ENCODE measurements around the gene ZNF346. TPM values are rescaled to one million over a fixed set of nuclear protein-coding genes. Genes with fewer than 3 reads are reported as not detected.

ZNF346 gene
- total and polyA plus RNA-seq, 2 experiments from 2014 or later, result 13.8 to 21.4 TPM

- H3K27ac ChIP-seq, result no peak overlapping the region
- no peaks in the 10 kb centered on the region for H3K9me2 ChIP-seq (replicated peaks; ENCODE audit: insufficient read depth)
- TF ChIP-seq EZH2phosphoT487 (IDR thresholded peaks at IDR 0.05; ENCODE audit: low read depth, severe bottlenecking, unreplicated experiment) (no peak), CTCF (IDR thresholded peaks at IDR 0.05; ENCODE audit: poor library complexity) (no peak), EZH2 (IDR thresholded peaks at IDR 0.05; ENCODE audit: borderline replicate concordance) (no peak)
- H4K20me1 ChIP-seq (ENCODE audit: insufficient read depth, poor library complexity, severe bottlenecking), result no peaks in the 10 kb centered on the region
- H3K4me1 ChIP-seq (ENCODE audit: insufficient read depth), result no peaks in the 10 kb centered on the region
- H3K79me2 ChIP-seq, result no peaks in the 10 kb centered on the region
- 92% methylated on average over 15 of the region's 15 CpGs for WGBS (ENCODE audit: low lambda C conversion rate, missing lambda C conversion rate)
- no peaks in the 10 kb centered on the region for H3K9me3 ChIP-seq (ENCODE audit: low read depth)
- H3K4me2 ChIP-seq, result no peak overlapping the region
- H3K4me3 ChIP-seq, result no peak overlapping the region
- no peak overlapping the region for H2AFZ ChIP-seq
- DNase-seq (ENCODE audit: low spot score), result no peak
- H3K36me3 ChIP-seq (replicated peaks; ENCODE audit: insufficient read depth, low read depth), result no peaks in the 10 kb centered on the region
- no peaks in the 10 kb centered on the region for H3K27me3 ChIP-seq
Observed at GRCh38 chr5:177123789-177124485, 101.4 kb downstream of the ZNF346 start.

GRCh38 chr5:177124486-177124991 is 102.0 kb downstream of the ZNF346 start:
- Histone ChIP-seq H3K9me3 (ENCODE audit: low read depth) (no peaks in the 10 kb centered on the region), H3K4me2 (no peak overlapping the region), H3K9me2 (replicated peaks; ENCODE audit: insufficient read depth) (no peaks in the 10 kb centered on the region), H3K36me3 (replicated peaks; ENCODE audit: insufficient read depth, low read depth) (no peaks in the 10 kb centered on the region), H3K4me1 (ENCODE audit: insufficient read depth) (no peaks in the 10 kb centered on the region), H2AFZ (no peak overlapping the region), H3K79me2 (no peaks in the 10 kb centered on the region), H4K20me1 (ENCODE audit: insufficient read depth, poor library complexity, severe bottlenecking) (no peaks in the 10 kb centered on the region), H3K27me3 (no peaks in the 10 kb centered on the region), H3K4me3 (no peak overlapping the region), H3K27ac (no peak overlapping the region)
- 80% methylated on average over 4 of the region's 4 CpGs for WGBS (ENCODE audit: low lambda C conversion rate, missing lambda C conversion rate)
- DNase-seq (ENCODE audit: low spot score), result no peak
- TF ChIP-seq EZH2phosphoT487 (IDR thresholded peaks at IDR 0.05; ENCODE audit: low read depth, severe bottlenecking, unreplicated experiment) (no peak), EZH2 (IDR thresholded peaks at IDR 0.05; ENCODE audit: borderline replicate concordance) (no peak), CTCF (IDR thresholded peaks at IDR 0.05; ENCODE audit: poor library complexity) (no peak)

- DNase-seq (ENCODE audit: low spot score), result no peak
- Histone ChIP-seq H2AFZ (no peak overlapping the region), H3K27ac (no peak overlapping the region), H3K9me3 (ENCODE audit: low read depth) (no peaks in the 10 kb centered on the region), H3K27me3 (no peaks in the 10 kb centered on the region), H4K20me1 (ENCODE audit: insufficient read depth, poor library complexity, severe bottlenecking) (no peaks in the 10 kb centered on the region), H3K4me2 (no peak overlapping the region), H3K36me3 (replicated peaks; ENCODE audit: insufficient read depth, low read depth) (no peaks in the 10 kb centered on the region), H3K9me2 (replicated peaks; ENCODE audit: insufficient read depth) (no peaks in the 10 kb centered on the region), H3K4me1 (ENCODE audit: insufficient read depth) (peaks cover 1% of the 10 kb centered on the region), H3K4me3 (no peak overlapping the region), H3K79me2 (no peaks in the 10 kb centered on the region)
- TF ChIP-seq EZH2phosphoT487 (IDR thresholded peaks at IDR 0.05; ENCODE audit: low read depth, severe bottlenecking, unreplicated experiment), result no peak
- no peak for TF ChIP-seq EZH2 (IDR thresholded peaks at IDR 0.05; ENCODE audit: borderline replicate concordance)
- no peak for TF ChIP-seq CTCF (IDR thresholded peaks at IDR 0.05; ENCODE audit: poor library complexity)
- 94% methylated on average over 1 of the region's 1 CpG for WGBS (ENCODE audit: low lambda C conversion rate, missing lambda C conversion rate)
Observed at GRCh38 chr5:177126771-177127170, 104.3 kb downstream of the ZNF346 start.
